Measurements from ENCODE around the gene PREX1.

The PREX1 gene

GRCh38 chr20:48799328-48800105 lies 28.3 kb downstream of the PREX1 start:
- Histone ChIP-seq H3K4me1 (ENCODE audit: control insufficient read depth, insufficient read depth, low read depth, low read length) (peaks cover 11% of the 10 kb centered on the region), H3K9me3 (ENCODE audit: control insufficient read depth, low read length) (no peaks in the 10 kb centered on the region), H3K9ac (ENCODE audit: low read length) (no peak overlapping the region), H2BK120ac (ENCODE audit: low read depth, low read length) (no peak overlapping the region), H2BK12ac (ENCODE audit: low read length in 2 of 2) (no peak overlapping the region), H3K4me2 (ENCODE audit: low read length, poor library complexity, severe bottlenecking) (no peak overlapping the region), H3K4me3 (ENCODE audit: insufficient read depth in 1 of 2, low read depth in 1 of 2, low read length in 2 of 2) (no peak overlapping the region), H3K4ac (ENCODE audit: low read depth in 1 of 2, low read length in 2 of 2) (no peak overlapping the region), H3K36me3 (ENCODE audit: control insufficient read depth in 1 of 2, insufficient read depth in 2 of 2, low read depth in 1 of 2, low read length in 2 of 2) (no peaks in the 10 kb centered on the region), H3K27me3 (ENCODE audit: control insufficient read depth in 1 of 2, insufficient read depth in 1 of 2, low read length in 2 of 2) (peaks cover 0 to 27% of the 10 kb centered on the region in 2 experiments), H2BK15ac (ENCODE audit: low read depth, poor library complexity, severe bottlenecking) (no peak overlapping the region), H3K14ac (ENCODE audit: low read length in 2 of 2) (no peak overlapping the region), H2AK5ac (ENCODE audit: low read length, severe bottlenecking) (no peak overlapping the region), H4K8ac (ENCODE audit: low read length) (no peak overlapping the region), H3K23ac (ENCODE audit: low read length in 2 of 2) (no peak overlapping the region), H2BK5ac (ENCODE audit: low read depth, low read length, poor library complexity, severe bottlenecking) (no peak overlapping the region), H3K27ac (ENCODE audit: low read length, poor library complexity, severe bottlenecking) (no peak overlapping the region), H4K91ac (ENCODE audit: low read length) (no peak overlapping the region), H3K79me1 (replicated peaks; ENCODE audit: low read length, poor library complexity, severe bottlenecking) (peaks cover 35% of the 10 kb centered on the region), H2AFZ (ENCODE audit: low read depth, low read length) (no peak overlapping the region), H3K18ac (ENCODE audit: low read depth in 1 of 2, low read length in 2 of 2) (no peak overlapping the region)
- no peak for DNase-seq
- 79% methylated on average over 10 of the region's 12 CpGs for WGBS

DNA sequence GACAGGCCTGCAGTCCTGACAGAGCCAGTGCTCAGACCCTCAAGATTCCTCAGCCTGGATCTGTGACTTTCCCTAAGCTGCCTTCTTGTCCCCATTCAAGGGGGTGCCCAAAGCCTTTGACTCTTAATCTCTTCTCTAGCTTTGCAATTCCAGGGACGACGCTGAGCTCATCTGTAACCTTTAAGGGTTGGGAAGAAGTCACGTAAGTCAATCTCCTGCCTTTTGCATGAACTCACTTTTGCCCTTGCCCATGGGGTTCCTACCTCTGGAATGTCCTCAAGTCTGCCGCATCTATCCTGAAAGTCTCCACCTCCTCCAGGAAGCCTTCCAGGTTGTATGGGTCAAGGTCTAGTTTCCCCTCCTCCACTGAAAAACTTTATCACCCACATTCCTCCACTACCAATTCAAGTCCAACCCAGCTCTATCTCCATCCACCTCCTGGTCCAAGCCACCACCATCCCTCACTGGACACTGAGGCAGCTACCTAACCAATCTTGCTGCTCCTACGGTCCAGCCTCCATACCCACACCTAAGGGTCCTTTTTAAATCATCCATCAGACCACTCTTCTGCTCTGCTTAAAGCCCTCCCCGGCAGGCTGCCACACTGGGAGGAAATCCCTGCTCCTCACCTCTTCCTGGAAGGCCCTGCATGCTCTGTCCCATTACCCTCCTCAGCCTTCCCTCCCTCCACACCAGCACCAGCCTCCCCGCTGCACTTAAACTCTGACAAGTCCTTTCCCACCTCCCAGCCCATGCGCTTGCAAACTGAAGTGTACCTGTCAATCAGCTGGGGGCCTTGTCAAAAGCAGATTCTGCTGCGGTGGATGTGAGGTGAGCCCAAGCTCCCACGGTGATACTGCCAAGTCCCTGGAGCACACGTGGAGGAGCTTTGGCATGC lies 29.7 kb downstream of the PREX1 start:
- H3K9me3 ChIP-seq (ENCODE audit: control insufficient read depth, low read length): no peaks in the 10 kb centered on the region
- no peak overlapping the region for H4K91ac ChIP-seq (ENCODE audit: low read length)
- no peak for DNase-seq
- no peak overlapping the region for H4K8ac ChIP-seq (ENCODE audit: low read length)
- H2BK120ac ChIP-seq (ENCODE audit: low read depth, low read length): no peak overlapping the region
- no peak overlapping the region for H3K4ac ChIP-seq (ENCODE audit: low read depth in 1 of 2, low read length in 2 of 2)
- no peaks in the 10 kb centered on the region for H3K36me3 ChIP-seq (ENCODE audit: control insufficient read depth in 1 of 2, insufficient read depth in 2 of 2, low read depth in 1 of 2, low read length in 2 of 2)
- no peak overlapping the region for H2AFZ ChIP-seq (ENCODE audit: low read depth, low read length)
- no peak overlapping the region for H2BK12ac ChIP-seq (ENCODE audit: low read length in 2 of 2)
- H2AK5ac ChIP-seq (ENCODE audit: low read length, severe bottlenecking): no peak overlapping the region
- no peak overlapping the region for H3K4me3 ChIP-seq (ENCODE audit: insufficient read depth in 1 of 2, low read depth in 1 of 2, low read length in 2 of 2)
- H3K23ac ChIP-seq (ENCODE audit: low read length in 2 of 2): no peak overlapping the region
- H3K4me1 ChIP-seq (ENCODE audit: control insufficient read depth, insufficient read depth, low read depth, low read length): peaks cover 19% of the 10 kb centered on the region
- H3K9ac ChIP-seq (ENCODE audit: low read length): no peak overlapping the region
- no peak overlapping the region for H2BK5ac ChIP-seq (ENCODE audit: low read depth, low read length, poor library complexity, severe bottlenecking)
- no peak overlapping the region for H3K18ac ChIP-seq (ENCODE audit: low read depth in 1 of 2, low read length in 2 of 2)
- peaks cover 29% of the 10 kb centered on the region for H3K79me1 ChIP-seq (replicated peaks; ENCODE audit: low read length, poor library complexity, severe bottlenecking)
- H2BK15ac ChIP-seq (ENCODE audit: low read depth, poor library complexity, severe bottlenecking): no peak overlapping the region
- H3K14ac ChIP-seq (ENCODE audit: low read length in 2 of 2): no peak overlapping the region
- 86% methylated on average over 11 of the region's 11 CpGs for WGBS
- no peak overlapping the region for H3K4me2 ChIP-seq (ENCODE audit: low read length, poor library complexity, severe bottlenecking)
- no peak overlapping the region for H3K27ac ChIP-seq (ENCODE audit: low read length, poor library complexity, severe bottlenecking)
- H3K27me3 ChIP-seq (ENCODE audit: control insufficient read depth in 1 of 2, insufficient read depth in 1 of 2, low read length in 2 of 2): peaks cover 0 to 31% of the 10 kb centered on the region in 2 experiments

DNA sequence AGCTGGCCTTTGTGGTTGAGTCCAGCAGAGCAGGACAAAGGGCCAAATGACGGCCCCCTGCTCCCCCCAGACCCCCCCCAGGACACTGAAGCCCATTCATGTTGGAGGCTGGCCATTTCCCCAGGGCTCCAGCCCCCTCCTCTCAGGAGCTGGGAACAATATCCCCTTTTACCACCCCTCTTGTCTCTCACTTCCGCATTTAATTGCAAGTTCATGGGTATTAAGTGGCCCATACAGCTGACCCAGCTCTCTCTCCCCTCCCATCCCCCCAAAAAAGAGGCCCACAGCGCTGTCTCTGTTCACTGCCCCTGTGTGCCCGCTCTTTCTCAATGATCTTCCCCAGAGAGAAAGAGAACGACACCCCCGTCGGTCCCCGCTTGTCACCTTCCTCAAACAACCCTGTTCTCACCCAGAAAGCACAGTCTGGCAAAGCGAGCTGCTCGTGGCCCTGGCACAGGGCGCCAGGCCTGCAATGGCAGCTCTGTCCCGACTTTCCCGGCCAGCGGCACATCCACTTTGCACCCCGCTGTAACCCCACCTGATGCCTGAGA lies 30.4 kb downstream of the PREX1 start:
- no peak overlapping the region for H3K4ac ChIP-seq (ENCODE audit: low read depth in 1 of 2, low read length in 2 of 2)
- H3K9me3 ChIP-seq (ENCODE audit: control insufficient read depth, low read length): no peaks in the 10 kb centered on the region
- no peak overlapping the region for H2BK120ac ChIP-seq (ENCODE audit: low read depth, low read length)
- H3K14ac ChIP-seq (ENCODE audit: low read length in 2 of 2): no peak overlapping the region
- H2AK5ac ChIP-seq (ENCODE audit: low read length, severe bottlenecking): no peak overlapping the region
- H2BK5ac ChIP-seq (ENCODE audit: low read depth, low read length, poor library complexity, severe bottlenecking): no peak overlapping the region
- no peak overlapping the region for H3K4me3 ChIP-seq (ENCODE audit: insufficient read depth in 1 of 2, low read depth in 1 of 2, low read length in 2 of 2)
- no peak overlapping the region for H2AFZ ChIP-seq (ENCODE audit: low read depth, low read length)
- H3K9ac ChIP-seq (ENCODE audit: low read length): no peak overlapping the region
- H4K91ac ChIP-seq (ENCODE audit: low read length): no peak overlapping the region
- H3K4me2 ChIP-seq (ENCODE audit: low read length, poor library complexity, severe bottlenecking): no peak overlapping the region
- no peak overlapping the region for H2BK12ac ChIP-seq (ENCODE audit: low read length in 2 of 2)
- peaks cover 19% of the 10 kb centered on the region for H3K4me1 ChIP-seq (ENCODE audit: control insufficient read depth, insufficient read depth, low read depth, low read length)
- peaks cover 24% of the 10 kb centered on the region for H3K79me1 ChIP-seq (replicated peaks; ENCODE audit: low read length, poor library complexity, severe bottlenecking)
- no peak overlapping the region for H2BK15ac ChIP-seq (ENCODE audit: low read depth, poor library complexity, severe bottlenecking)
- no peaks in the 10 kb centered on the region for H3K36me3 ChIP-seq (ENCODE audit: control insufficient read depth in 1 of 2, insufficient read depth in 2 of 2, low read depth in 1 of 2, low read length in 2 of 2)
- H3K23ac ChIP-seq (ENCODE audit: low read length in 2 of 2): no peak overlapping the region
- no peak overlapping the region for H4K8ac ChIP-seq (ENCODE audit: low read length)
- H3K18ac ChIP-seq (ENCODE audit: low read depth in 1 of 2, low read length in 2 of 2): no peak overlapping the region
- no peak overlapping the region for H3K27ac ChIP-seq (ENCODE audit: low read length, poor library complexity, severe bottlenecking)
- DNase-seq: no peak
- H3K27me3 ChIP-seq (ENCODE audit: control insufficient read depth in 1 of 2, insufficient read depth in 1 of 2, low read length in 2 of 2): peaks cover 0 to 31% of the 10 kb centered on the region in 2 experiments
- 78% methylated on average over 15 of the region's 15 CpGs for WGBS

- H3K4ac ChIP-seq (ENCODE audit: low read depth in 1 of 2, low read length in 2 of 2): no peak overlapping the region
- H3K27ac ChIP-seq (ENCODE audit: low read length, poor library complexity, severe bottlenecking): no peak overlapping the region
- no peak overlapping the region for H2BK5ac ChIP-seq (ENCODE audit: low read depth, low read length, poor library complexity, severe bottlenecking)
- H3K14ac ChIP-seq (ENCODE audit: low read length in 2 of 2): no peak overlapping the region
- no peak overlapping the region for H2AK5ac ChIP-seq (ENCODE audit: low read length, severe bottlenecking)
- H3K9ac ChIP-seq (ENCODE audit: low read length): no peak overlapping the region
- H3K27me3 ChIP-seq (ENCODE audit: control insufficient read depth in 1 of 2, insufficient read depth in 1 of 2, low read length in 2 of 2): peaks cover 0 to 35% of the 10 kb centered on the region in 2 experiments
- no peak overlapping the region for H2BK12ac ChIP-seq (ENCODE audit: low read length in 2 of 2)
- no peak overlapping the region for H2AFZ ChIP-seq (ENCODE audit: low read depth, low read length)
- no peak overlapping the region for H4K91ac ChIP-seq (ENCODE audit: low read length)
- H2BK120ac ChIP-seq (ENCODE audit: low read depth, low read length): no peak overlapping the region
- H3K18ac ChIP-seq (ENCODE audit: low read depth in 1 of 2, low read length in 2 of 2): no peak overlapping the region
- no peak for DNase-seq
- no peaks in the 10 kb centered on the region for H3K36me3 ChIP-seq (ENCODE audit: control insufficient read depth in 1 of 2, insufficient read depth in 2 of 2, low read depth in 1 of 2, low read length in 2 of 2)
- H3K23ac ChIP-seq (ENCODE audit: low read length in 2 of 2): no peak overlapping the region
- H3K9me3 ChIP-seq (ENCODE audit: control insufficient read depth, low read length): no peaks in the 10 kb centered on the region
- no peak overlapping the region for H3K4me3 ChIP-seq (ENCODE audit: insufficient read depth in 1 of 2, low read depth in 1 of 2, low read length in 2 of 2)
- peaks cover 26% of the 10 kb centered on the region for H3K79me1 ChIP-seq (replicated peaks; ENCODE audit: low read length, poor library complexity, severe bottlenecking)
- no peak overlapping the region for H4K8ac ChIP-seq (ENCODE audit: low read length)
- 82% methylated on average over 4 of the region's 5 CpGs for WGBS
- H3K4me1 ChIP-seq (ENCODE audit: control insufficient read depth, insufficient read depth, low read depth, low read length): peaks cover 27% of the 10 kb centered on the region
- H3K4me2 ChIP-seq (ENCODE audit: low read length, poor library complexity, severe bottlenecking): no peak overlapping the region
- H2BK15ac ChIP-seq (ENCODE audit: low read depth, poor library complexity, severe bottlenecking): no peak overlapping the region
These were observed 32.1 kb downstream of the PREX1 start for GRCh38 chr20:48795732-48796131.
